Body of pancreas (tissue), 4 donors: Measurements from ENCODE around the gene CLVS2. TPM values are rescaled to one million over a fixed set of nuclear protein-coding genes. Genes with fewer than 3 reads are reported as not detected.

Experiments used
- ATAC-seq: fragments of 150-250 bp; one replicate; pipeline ENCODE4 v1.9.1; 2016
- DNase-seq, 4 donors: peaks; one replicate each; pipeline ENCODE4 v3.0.0-alpha.2; 2019
- H3K27ac ChIP-seq, 4 donors: fragments of 200-600 bp; sonication (generic); 1 replicate in 3 of 4; 2 replicates in 1 of 4; pipeline versions ENCODE4 v1.5.1 to v1.6.1; 2016 to 2019; ENCODE audit warnings: mild to moderate bottlenecking in 1 of 4, mixed read lengths in 1 of 4, moderate library complexity in 1 of 4
- H3K27me3 ChIP-seq, 2 donors: fragments of 200-600 bp; sonication (generic); one replicate each; pipeline ENCODE4 v1.6.0; 2016; ENCODE audit warnings: mild to moderate bottlenecking in 1 of 2
- H3K36me3 ChIP-seq, 2 donors: fragments of 200-600 bp; sonication (generic); replicated peaks in 1 of 2; 2 replicates each; pipeline ENCODE4 v1.5.1; 2016; ENCODE audit warnings: low read depth in 2 of 2; ENCODE audit not compliant: insufficient read depth in 1 of 2
- H3K4me1 ChIP-seq: fragments of 200-600 bp; sonication (generic); one replicate; pipeline ENCODE4 v1.6.0; 2016
- H3K4me3 ChIP-seq, 2 donors: fragments of 200-600 bp; sonication (generic); 1 replicate in 1 of 2; 2 replicates in 1 of 2; pipeline ENCODE4 v1.5.1; 2016 to 2019
- H3K9me3 ChIP-seq, 3 donors: fragments of 200-600 bp; sonication (generic); 1 replicate in 2 of 3; 2 replicates in 1 of 3; pipeline ENCODE4 v1.5.1; 2016
- CTCF ChIP-seq, 7 experiments: fragments of 450-650 bp in 4 of 7; fragments of 200-600 bp in 3 of 7; sonication (generic) in 3 of 7; IDR thresholded peaks; one replicate each; pipeline ENCODE4 v1.5.1; 2016 to 2019; ENCODE audit warnings: antibody characterized with exemption in 7 of 7
- POLR2A ChIP-seq, 3 donors: fragments of 450-650 bp; IDR thresholded peaks; one replicate each; pipeline ENCODE4 v1.6.1; 2016; ENCODE audit warnings: antibody characterized with exemption in 3 of 3, mild to moderate bottlenecking in 2 of 3
- WGBS, 2 donors: methylation state at CpG; one replicate each; pipeline ENCODE4 v1.1.5; 2017; 5-methylcytosine and 5-hydroxymethylcytosine counted together
- intact Hi-C: fragments of 100-400 bp; cut with DNase I; formaldehyde crosslinking; loops from one replicate; pipeline ENCODE4 v1.15.1; 2023
- total RNA-seq, 2 donors: library from RNA; depleted of rRNA; stranded (reverse); fragments of >200 nt; gene quantifications; one replicate each; pipeline ENCODE4 v1.1.0, GENCODE V29; 2016

Gene CLVS2
- total RNA-seq, 2 donors from 2014 or later: under 0.01 TPM; not detected in 1

DNA sequence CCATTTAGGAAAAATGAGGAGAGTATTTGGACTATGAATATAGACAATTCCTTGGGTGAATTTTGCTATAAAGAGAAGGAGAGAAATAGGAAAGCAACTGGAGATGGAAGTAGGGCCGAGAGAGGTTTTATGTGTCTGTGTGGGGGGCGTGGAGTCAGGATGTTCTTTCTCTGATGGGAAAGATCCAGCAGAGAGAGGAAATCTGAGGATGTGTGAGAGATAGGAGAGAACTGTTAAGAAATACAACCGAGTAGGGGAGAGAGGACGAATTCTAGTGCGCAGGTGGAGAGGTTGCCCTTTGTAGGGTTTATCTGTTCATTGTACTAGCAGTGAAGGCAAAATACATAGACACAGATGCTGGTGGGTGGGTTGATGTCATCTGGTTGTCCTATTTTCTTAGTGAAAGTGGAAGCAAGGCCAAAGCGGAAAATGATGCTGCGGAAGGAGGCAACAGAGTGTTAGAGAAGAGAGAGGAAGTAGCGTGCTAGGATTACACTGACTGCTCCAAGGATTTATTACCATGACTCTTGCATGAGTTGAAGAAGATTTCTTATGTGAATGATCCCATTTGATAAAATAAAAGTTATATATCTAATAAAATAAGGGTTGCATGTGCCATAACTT is 57.7 kb downstream of the CLVS2 start:
- no peak for DNase-seq
- H3K27ac ChIP-seq: no peak overlapping the region
- no peaks in the 10 kb centered on the region for H3K27me3 ChIP-seq
- H3K4me1 ChIP-seq: no peaks in the 10 kb centered on the region
- ATAC-seq: no peak
- H3K9me3 ChIP-seq: no peaks in the 10 kb centered on the region
- WGBS, 2 donors: 75% methylated on average over 8 of the region's 8 CpGs
- H3K36me3 ChIP-seq: no peaks in the 10 kb centered on the region
- intact Hi-C loops: no loop called here
- H3K4me3 ChIP-seq: no peak overlapping the region
- TF ChIP-seq CTCF (IDR thresholded peaks at IDR 0.05): no peak
- no peak for TF ChIP-seq POLR2A (IDR thresholded peaks at IDR 0.05)

DNA sequence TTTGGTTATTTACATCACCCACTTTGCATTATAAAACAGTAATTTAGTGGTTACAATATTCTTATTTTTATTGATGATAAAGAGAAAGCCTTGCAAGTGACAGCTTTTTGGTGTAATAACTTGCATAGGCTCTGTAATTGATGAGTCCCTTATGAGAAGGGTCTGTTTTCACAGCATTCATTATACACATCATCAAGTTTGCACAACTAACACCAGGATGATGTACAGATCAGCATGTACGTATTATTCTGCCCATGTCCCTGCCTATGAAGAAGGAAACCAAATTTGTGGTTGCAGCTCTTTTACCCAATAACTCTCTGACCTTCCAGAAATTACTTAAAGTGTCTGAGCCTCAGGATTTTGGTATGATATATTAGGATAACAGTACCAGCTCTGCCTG is 59.2 kb downstream of the CLVS2 start:
- no peaks in the 10 kb centered on the region for H3K4me1 ChIP-seq
- H3K27me3 ChIP-seq: no peaks in the 10 kb centered on the region
- intact Hi-C loops: no loop called here
- no peak overlapping the region for H3K4me3 ChIP-seq
- H3K36me3 ChIP-seq: no peaks in the 10 kb centered on the region
- H3K9me3 ChIP-seq: no peaks in the 10 kb centered on the region
- no peak overlapping the region for H3K27ac ChIP-seq
- TF ChIP-seq CTCF (IDR thresholded peaks at IDR 0.05) (no peak), POLR2A (IDR thresholded peaks at IDR 0.05) (no peak)
- WGBS, 2 donors: 43 to 56% methylated on average over 1 of the region's 1 CpG
- DNase-seq: no peak
- no peak for ATAC-seq

- WGBS, 2 donors: 36 to 40% methylated on average over 1 of the region's 1 CpG
- DNase-seq (no peak), ATAC-seq (no peak)
- Histone ChIP-seq H3K27me3 (no peaks in the 10 kb centered on the region), H3K27ac (no peak overlapping the region), H3K4me1 (no peaks in the 10 kb centered on the region), H3K9me3 (no peaks in the 10 kb centered on the region), H3K4me3 (no peak overlapping the region), H3K36me3 (no peaks in the 10 kb centered on the region)
- TF ChIP-seq POLR2A (IDR thresholded peaks at IDR 0.05) (no peak), CTCF (IDR thresholded peaks at IDR 0.05) (no peak)
- intact Hi-C loops: no loop called here
Measured at GRCh38 chr6:123062670-123063069, 66.6 kb downstream of the CLVS2 start.

DNA sequence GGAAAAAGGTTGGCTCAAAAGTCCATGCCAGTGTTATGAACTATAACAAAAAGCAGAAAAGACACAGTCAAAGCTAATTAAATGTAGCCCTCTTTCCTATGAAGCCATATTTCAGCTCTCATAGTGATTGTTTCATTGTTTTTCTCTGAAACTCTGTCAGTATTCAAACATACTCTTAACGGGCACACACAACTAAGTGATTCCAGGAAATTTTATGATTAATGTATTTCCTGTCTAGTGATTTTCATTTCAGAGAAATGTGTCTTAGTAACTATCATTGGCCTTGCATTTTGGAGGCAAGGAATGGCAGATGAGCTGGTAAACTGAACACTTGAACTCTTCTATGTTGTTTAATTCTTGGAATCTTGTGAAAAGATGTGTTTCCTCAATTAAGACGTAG is 68.0 kb downstream of the CLVS2 start:
- Histone ChIP-seq H3K36me3 (no peaks in the 10 kb centered on the region), H3K4me1 (no peaks in the 10 kb centered on the region), H3K4me3 (no peak overlapping the region), H3K27ac (no peak overlapping the region), H3K27me3 (no peaks in the 10 kb centered on the region), H3K9me3 (no peaks in the 10 kb centered on the region)
- no peak for DNase-seq
- 37% methylated on average over 2 of the region's 2 CpGs for WGBS, 2 donors
- TF ChIP-seq POLR2A (IDR thresholded peaks at IDR 0.05): no peak
- no peak for TF ChIP-seq CTCF (IDR thresholded peaks at IDR 0.05)
- ATAC-seq: no peak
- intact Hi-C loops: no loop called here

DNA sequence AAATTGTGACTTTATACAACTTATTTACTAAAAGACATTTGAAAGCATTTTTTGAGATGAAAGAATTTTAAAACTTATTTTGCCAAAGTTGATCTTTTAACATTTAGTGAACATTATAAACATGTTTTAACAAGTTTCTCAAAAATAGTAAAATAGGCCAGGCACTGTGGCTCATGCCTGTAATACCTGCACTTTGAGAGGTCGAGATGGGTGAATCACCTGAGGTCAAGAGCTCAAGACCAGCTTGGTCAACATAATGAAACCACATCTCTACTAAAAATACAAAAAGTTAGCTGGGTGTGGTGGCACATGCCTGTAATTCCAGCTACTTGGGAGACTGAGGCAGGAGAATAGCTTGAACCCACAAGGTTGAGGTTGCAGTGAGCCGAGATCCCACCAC is 78.6 kb downstream of the CLVS2 start:
- intact Hi-C loops: no loop called here
- no peak overlapping the region for H3K27ac ChIP-seq
- H3K27me3 ChIP-seq: no peaks in the 10 kb centered on the region
- DNase-seq (no peak), ATAC-seq (no peak)
- no peak overlapping the region for H3K4me3 ChIP-seq
- 67 to 72% methylated on average over 2 of the region's 2 CpGs for WGBS, 2 donors
- no peaks in the 10 kb centered on the region for H3K9me3 ChIP-seq
- H3K4me1 ChIP-seq: no peaks in the 10 kb centered on the region
- H3K36me3 ChIP-seq: no peaks in the 10 kb centered on the region
- TF ChIP-seq CTCF (IDR thresholded peaks at IDR 0.05): no peak
- no peak for TF ChIP-seq POLR2A (IDR thresholded peaks at IDR 0.05)
